ENCODE data around the gene LEF1.

DNA sequence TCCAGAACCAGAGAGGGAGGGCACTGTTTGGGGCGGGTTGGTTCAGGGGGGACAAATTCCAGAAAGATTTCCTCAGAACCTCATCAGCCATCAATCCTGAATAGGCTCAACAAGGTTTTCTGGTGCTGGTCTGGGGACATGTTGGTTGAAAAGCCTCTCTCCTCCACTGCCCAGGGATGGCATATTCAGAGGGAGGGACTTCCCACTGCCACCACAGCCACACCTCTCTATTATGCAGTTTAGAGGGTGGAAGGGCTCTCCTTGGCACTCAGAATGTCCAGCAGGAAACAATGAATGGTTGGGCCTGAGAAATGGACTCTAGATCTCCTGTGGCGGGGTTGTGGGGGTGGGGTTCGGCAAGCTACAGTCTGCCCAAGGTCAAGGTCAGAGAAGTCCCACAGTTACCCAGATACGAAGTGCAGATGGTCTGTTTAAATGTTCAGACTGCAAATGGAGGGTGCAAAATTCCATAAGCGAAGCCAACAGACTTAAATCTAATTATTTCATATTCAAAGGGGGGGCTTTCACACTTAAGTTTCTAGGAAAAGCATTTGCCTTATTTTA lies 70.7 kb downstream of the LEF1 start:
- TF ChIP-seq POLR2AphosphoS5 (IDR thresholded peaks at IDR 0.05; ENCODE audit: insufficient read depth in 1 of 2, low read depth in 1 of 2) = no peak
- TF ChIP-seq, protein P1, sequence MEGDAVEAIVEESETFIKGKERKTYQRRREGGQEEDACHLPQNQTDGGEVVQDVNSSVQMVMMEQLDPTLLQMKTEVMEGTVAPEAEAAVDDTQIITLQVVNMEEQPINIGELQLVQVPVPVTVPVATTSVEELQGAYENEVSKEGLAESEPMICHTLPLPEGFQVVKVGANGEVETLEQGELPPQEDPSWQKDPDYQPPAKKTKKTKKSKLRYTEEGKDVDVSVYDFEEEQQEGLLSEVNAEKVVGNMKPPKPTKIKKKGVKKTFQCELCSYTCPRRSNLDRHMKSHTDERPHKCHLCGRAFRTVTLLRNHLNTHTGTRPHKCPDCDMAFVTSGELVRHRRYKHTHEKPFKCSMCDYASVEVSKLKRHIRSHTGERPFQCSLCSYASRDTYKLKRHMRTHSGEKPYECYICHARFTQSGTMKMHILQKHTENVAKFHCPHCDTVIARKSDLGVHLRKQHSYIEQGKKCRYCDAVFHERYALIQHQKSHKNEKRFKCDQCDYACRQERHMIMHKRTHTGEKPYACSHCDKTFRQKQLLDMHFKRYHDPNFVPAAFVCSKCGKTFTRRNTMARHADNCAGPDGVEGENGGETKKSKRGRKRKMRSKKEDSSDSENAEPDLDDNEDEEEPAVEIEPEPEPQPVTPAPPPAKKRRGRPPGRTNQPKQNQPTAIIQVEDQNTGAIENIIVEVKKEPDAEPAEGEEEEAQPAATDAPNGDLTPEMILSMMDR (IDR thresholded peaks at IDR 0.05) = no peak
- no peak for TF ChIP-seq POLR2A (IDR thresholded peaks at IDR 0.05)
